GM19099 (cell line): ENCODE measurements around the gene RAB15.
A peak's percentile ranks its signal among the peaks of the same experiment; 100 is the strongest.

Experiments used
- POLR2A ChIP-seq: IDR thresholded peaks from 3 replicates; pipeline ENCODE4 v1.6.1; 2011; ENCODE audit warnings: low read depth; ENCODE audit not compliant: insufficient read length; ENCODE audit errors: extremely low read depth

RAB15 gene

DNA sequence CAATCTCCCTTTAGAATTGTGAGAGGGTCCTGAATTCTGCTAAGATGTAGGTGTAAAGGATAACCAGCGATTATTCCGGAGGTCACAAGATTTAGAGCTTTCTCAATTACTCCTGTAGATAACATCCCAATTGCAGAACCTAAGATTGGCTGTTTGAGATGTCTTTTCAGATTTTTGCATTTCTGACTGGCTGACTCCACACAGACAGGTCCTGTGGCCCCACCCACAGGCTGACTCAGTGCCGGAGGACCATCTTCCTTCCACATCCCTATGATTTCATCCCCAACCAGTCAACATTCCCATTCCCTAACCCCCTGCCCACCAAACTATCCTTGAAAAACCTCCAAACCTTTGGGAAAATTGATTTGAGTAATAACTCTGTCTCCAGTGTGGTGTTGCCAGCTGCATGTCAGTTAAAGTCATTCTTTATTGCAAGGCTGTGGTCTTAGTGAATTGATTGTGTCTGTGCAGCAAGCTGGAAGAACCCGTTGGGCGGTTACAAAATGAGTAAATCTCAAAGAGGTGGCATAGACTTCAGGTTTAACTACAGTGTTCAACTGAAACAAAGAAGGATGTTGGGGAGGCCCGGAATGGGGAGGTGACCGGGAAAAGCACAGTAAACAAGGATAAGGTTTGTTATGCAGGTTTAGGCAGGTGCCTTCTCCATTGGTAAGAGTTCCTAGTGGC is 25.1 kb upstream of the RAB15 start:
- TF ChIP-seq POLR2A: no peak

DNA sequence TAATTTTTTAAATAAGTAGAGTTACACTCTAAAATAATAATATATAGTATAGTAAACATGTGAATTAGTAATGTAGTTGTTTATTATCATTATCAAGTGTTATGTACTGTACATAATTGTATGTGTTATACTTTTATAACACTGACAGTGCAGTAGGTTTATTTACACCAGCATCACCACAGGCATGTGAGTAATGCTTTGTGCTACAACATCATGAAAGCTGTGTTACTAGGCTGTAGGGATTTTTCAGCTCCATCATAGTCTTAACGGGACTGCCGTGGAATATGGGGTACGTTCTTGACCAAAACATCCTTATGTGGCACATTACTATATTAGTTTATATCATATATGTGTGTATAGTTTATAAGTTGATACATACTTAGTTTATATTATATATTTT is 23.2 kb upstream of the RAB15 start:
- TF ChIP-seq POLR2A: no peak

DNA sequence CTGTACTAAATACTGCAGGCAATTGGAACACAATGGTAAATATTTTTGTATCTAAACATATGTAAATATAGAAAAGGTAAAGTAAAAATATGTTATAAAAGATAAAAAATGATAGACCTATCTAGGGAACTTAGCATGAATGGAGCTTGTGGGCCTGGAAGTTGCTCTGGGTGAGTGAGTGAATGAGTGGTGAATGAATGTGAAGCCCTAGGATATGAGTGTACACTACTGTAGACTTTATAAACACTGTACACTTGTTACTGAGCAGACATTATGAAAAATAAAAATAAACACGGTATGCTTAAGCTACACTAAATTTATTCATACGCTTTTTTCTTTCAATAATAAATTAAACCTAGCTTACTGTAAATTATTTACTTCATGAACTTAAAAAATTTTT is 22.4 kb upstream of the RAB15 start:
- no peak for TF ChIP-seq POLR2A

DNA sequence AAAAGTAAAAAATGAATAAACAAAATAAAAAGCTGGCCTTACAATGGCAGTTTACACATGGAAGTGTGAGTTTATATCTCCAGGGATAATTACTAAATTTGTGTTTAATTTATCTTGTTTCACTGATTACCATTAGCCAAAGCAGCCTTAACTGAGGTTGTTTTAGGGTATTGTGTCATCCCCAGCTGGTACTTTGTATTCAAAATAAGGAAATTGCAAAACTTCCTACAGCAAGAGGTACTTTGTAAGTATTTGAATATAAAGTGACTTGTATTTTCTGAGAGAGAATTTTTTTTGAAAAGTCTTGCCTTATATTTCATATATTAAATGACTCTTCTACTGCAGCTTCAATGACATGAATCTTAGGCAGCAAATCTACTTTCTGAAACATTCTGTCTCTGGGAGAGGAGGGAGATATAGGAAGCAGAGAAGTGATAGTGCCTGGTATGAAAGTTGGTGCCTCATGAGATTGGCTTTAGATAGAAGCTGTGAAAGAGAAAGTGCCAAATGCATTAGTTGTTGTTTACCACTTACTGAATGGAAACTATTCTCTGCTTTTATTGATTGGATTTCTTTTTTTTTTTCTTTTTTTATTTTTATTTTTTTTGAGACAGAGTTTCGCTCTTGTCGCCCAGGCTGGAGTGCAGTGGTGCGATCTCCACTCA is 21.3 kb upstream of the RAB15 start:
- no peak for TF ChIP-seq POLR2A

DNA sequence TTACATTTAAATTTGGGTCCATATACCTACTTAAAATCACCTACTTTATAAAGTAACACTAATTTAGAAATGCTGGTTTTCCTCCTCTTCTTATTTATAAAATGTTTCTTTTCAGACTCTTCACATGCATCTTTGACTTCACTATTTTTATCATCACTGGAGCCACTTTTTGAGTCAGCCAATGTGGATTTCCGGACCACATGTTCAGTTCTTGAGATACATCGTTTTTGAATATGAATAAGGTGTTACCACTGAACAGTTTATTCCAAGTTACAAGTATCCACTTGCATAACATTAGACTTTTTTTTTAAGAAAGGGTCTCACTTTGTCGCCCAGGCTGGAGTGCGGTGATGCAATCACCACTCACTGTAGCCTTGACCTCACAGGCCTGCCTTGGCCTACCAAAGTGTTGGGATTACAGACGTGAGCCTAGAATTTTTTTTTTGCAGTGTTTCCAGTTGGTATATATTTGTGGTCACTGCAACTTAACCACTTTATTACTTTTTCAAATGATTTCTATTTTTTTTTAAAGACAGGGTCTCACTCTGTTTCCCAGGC is 20.3 kb upstream of the RAB15 start:
- no peak for TF ChIP-seq POLR2A

DNA sequence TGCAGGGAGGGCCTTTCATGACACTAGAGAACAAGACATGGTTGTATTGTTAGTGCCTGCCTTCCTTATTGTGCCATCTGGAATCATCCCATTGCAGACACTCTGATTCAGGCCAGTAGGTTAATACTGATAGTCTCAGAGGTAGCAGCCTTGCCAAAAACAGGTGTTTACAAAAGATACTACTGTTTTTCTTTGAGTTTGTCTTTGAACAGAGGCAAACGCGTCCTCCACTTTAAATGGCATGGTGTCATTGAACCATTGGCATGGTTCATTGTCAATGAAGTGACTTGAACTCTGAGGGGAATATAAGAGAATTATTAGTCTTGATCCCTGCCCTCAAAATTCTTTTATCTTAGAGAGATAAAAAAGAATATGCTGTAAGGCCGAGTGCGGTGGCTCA is 18.8 kb upstream of the RAB15 start:
- TF ChIP-seq POLR2A: no peak

DNA sequence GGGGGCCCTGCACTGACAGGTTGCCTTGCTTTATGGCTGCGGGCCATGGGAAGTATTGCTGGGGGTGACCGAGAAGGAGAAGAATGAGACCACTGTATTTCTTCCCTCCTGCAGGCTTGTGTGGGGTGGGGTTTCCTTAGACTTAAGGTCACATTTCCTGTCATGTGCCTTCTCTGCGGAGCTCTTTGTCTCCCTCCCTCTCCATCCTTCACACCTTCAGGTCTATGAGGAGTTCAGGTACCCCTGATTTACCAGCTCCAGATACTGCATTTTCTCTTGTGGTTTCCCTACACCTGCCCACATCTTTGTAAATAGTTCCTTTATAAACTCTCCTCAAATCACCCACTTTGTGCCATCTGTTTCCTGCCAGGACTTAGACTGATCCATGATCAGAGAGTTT is 18.2 kb upstream of the RAB15 start:
- TF ChIP-seq POLR2A: no peak

DNA sequence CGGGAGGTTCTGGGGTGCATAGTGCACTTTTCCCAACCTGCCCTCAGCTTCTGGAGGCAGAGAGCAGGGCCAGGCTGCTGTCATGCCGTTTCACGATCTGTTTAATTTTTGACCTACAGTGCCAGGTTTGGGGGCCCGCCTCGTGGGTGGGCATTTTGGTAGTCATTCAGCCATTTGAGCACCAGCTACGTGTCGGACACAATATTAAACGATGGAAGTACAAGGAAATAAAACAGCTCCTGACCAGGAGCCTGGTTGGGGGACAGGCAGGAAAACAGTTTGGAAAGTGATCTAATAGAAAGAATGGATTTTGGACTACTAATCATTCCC is 15.3 kb upstream of the RAB15 start:
- TF ChIP-seq POLR2A: no peak

DNA sequence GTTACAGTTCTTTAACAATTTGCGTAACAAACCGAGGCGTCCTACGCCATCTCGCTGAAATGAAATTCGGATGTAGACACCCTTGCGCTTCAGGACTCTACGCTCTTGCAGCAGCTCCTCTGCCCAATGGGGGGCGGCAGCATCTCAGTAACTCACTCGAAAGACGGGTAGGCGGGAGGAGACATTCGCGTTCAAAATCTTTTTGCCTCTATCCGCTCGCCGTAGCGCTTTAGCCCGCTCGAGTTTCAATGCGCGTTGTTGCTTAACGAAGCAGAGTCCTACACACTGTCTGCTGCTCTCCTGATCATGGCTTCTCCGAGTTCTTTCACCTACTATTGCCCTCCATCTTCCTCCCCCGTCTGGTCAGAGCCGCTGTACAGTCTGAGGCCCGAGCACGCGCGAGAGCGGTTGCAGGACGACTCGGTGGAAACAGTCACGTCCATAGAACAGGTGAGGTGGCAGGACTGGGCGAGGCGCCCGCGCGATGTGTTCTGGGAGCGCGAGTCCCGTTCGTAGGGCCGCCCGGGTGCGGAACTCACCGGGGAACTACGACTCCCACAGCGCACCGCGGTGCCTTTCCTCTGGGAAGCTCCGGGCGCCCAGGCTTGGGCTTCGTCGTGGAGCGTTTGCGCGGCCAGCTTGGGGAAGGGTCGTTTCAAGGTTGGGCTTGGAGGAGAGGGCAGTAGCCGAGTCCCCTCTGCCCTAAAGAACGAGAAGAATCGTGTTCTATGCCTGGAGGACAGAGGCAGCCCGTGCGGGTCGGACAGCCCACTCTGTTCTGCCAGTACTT is 14.7 kb upstream of the RAB15 start, which contains the start of gene FNTB:
Gene FNTB (plus strand): TSS at position 248 of the 790 bp plus-strand sequence. CDS start 59 bp downstream, at position 307.
- TF ChIP-seq POLR2A: peak; percentile 67

DNA sequence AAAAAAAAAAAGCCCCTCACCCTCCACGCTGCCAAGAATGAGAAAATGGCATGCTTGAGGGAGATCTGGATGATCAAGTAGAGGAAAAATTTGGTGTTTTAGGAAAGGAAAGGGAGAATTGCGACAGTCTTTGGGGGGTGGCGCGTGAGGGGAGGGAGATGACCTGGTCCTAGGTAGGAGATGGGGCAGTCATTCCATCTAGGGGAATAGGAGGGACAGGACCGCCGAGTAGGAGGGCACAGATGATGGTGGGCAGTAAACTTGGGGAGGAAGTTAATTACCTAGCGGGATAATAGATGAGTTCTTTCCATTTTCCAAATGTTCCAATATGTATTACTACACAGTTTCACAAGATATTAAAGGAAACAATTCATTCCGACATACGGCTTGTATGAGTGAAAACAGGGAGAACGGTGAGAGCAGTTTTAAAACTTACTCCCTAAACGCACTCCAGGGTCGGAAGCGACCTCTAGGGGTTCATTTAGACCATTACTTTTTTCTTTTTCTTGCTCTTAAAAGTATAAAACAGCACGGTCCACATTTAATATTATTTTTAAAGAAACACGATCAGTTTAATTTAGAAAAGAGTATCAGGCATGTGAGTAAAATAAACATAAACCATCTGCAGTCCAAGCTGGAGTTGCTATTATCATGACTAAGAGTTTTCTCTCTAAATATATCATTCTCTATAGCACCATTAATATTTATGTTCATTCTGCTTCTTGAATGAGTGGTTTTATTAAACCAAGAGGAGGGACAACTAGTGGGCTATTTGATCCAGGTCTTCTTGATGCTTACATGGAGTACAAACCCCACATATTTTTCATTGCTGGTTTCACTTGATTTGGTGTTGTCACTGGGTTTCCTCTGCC is 11.5 kb upstream of the RAB15 start:
- TF ChIP-seq POLR2A: no peak

DNA sequence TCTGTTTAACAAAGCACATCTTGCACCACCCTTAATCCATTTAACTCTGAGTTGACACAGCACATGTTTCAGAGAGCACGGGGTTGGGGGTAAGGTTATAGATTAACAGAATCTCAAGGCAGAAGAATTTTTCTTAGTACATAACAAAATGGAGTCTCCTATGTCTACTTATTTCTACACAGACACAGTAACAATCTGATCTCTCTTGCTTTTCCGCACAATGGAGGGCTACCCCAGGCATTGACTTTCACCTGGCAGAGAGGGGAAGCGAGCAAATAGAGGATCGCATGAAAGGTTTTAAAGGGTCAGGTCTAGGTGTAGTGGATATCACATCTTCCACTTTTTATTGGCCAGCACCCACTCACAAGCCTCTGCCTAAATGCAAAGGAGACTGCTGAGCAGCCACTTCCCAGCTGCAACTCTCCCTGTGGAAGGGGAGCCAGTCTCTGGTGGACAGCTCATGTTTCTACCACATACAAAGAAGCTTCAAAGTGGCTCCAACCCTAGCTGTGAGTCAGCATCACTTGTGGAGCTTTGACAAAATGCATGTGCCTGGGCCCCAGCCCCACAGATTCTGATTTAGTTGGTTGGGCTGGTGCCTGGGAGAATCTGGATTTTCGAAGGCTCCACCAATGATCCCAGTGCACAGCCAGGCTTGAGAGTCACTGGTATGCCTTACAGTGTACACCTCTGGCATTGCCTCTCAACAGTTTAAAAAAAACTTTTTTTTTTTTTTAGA is 7.4 kb upstream of the RAB15 start:
- no peak for TF ChIP-seq POLR2A

DNA sequence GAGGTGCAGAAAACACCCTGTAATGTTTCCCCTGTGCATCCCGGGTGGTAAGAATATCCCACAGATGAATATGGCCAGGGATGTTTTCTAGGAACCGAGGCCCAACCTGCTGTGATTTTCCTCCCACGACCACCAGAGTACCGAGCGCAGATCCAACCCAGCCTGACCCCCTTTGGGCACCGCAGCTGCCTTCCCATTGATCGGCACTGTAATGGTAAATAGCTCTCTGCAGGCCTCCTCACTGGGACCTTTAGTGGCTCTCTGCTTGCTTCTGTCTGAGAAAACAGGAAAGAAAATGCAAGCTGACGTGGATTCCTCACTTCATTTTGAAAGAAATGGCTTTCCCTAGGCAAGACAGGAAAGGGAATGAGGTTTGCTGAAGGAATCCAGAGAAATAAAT is 2.4 kb upstream of the RAB15 start:
- TF ChIP-seq POLR2A: no peak

DNA sequence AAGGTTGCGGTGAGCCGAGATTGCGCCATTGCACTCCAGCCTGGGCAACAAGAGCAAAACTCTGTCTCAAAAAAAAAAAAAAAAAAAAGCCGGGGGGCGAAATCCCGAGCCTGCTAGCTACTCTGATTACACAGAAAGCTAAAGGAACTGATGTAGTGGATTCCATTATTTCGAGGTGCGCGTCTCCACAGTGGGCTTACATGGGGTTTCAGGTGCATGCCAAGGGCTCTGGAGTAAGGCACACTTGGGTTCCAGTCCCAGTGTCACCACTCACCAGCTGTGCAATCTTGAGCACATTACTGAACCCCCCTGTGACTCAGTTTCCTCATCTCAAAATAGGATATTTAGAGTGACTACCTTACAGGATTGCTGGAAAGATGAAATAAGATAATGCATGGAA is 1.7 kb upstream of the RAB15 start:
- no peak for TF ChIP-seq POLR2A

DNA sequence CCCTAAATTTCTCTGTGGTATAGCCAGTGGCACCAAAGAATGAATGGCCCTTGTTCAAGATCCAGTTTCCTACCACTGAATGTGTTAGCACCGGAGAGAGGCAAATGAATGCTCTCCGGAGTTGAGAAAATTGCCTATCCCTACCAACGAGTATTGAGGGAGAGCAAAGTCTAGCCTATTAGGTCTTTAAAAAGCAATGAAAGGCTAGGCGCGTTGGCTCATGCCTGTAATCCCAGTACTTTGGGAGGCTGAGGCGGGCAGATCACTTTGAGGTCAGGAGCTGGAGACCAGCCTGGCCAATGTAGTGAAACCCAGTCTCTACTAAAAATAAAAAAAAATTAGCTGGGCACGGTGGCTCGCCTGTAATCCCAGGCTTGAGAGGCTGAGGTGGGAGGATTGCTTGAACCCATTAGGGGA is 898 bp upstream of the RAB15 start:
- TF ChIP-seq POLR2A: no peak
